Right kidney (tissue), 1 donor: ENCODE results near the gene ACAN.

Source experiments
- DNase-seq: peaks from one replicate; pipeline ENCODE4 v3.0.0-alpha.2; 2016

The ACAN gene

GRCh38 chr15:88878720-88879184, 75.5 kb downstream of the ACAN start:
- DNase-seq: no peak

GRCh38 chr15:88880944-88881740, 77.9 kb downstream of the ACAN start:
- no peak for DNase-seq

- no peak for DNase-seq
Measured at GRCh38 chr15:88881775-88882174, 78.5 kb downstream of the ACAN start.

GRCh38 chr15:88882785-88883184, 79.5 kb downstream of the ACAN start:
- no peak for DNase-seq

- no peak for DNase-seq
Measured at GRCh38 chr15:88887068-88887580, 83.9 kb downstream of the ACAN start.

- DNase-seq: no peak
Measured at GRCh38 chr15:88888719-88889118, 85.5 kb downstream of the ACAN start.

GRCh38 chr15:88890495-88890894, 87.3 kb downstream of the ACAN start:
- no peak for DNase-seq

GRCh38 chr15:88891540-88892254, 88.5 kb downstream of the ACAN start:
- no peak for DNase-seq

- DNase-seq: peak; percentile 73
Measured at GRCh38 chr15:88894348-88894818, 91.1 kb downstream of the ACAN start.

- peak; percentile 51 for DNase-seq
Measured at GRCh38 chr15:88894819-88895767, 91.9 kb downstream of the ACAN start, which contains the start of gene HAPLN3. TSS of gene HAPLN3 (minus strand) at chr15:88895544. CDS start at chr15:88887298, 8,246 bp downstream.

GRCh38 chr15:88896333-88897033, 93.2 kb downstream of the ACAN start:
- DNase-seq: no peak

GRCh38 chr15:88897142-88897455, 93.9 kb downstream of the ACAN start:
- no peak for DNase-seq

GRCh38 chr15:88897456-88898194, 94.4 kb downstream of the ACAN start:
- DNase-seq: peak; percentile 59

- no peak for DNase-seq
Measured at GRCh38 chr15:88898736-88899135, 95.5 kb downstream of the ACAN start.

- DNase-seq: no peak
Measured at GRCh38 chr15:88899251-88899650, 96.0 kb downstream of the ACAN start.

GRCh38 chr15:88900309-88900981, 97.2 kb downstream of the ACAN start:
- DNase-seq: no peak

GRCh38 chr15:88900982-88901418, 97.8 kb downstream of the ACAN start:
- no peak for DNase-seq

- no peak for DNase-seq
Measured at GRCh38 chr15:88901508-88902220, 98.4 kb downstream of the ACAN start.

GRCh38 chr15:88902221-88902835, 99.1 kb downstream of the ACAN start:
- no peak for DNase-seq
